ENCODE results near the gene ERC1.

GRCh38 chr12:1167784-1168183 lies 176.8 kb downstream of the ERC1 start:
- TF ChIP-seq CTCF (IDR thresholded peaks at IDR 0.05; ENCODE audit: low read depth, low read length) (no peak), MYC (IDR thresholded peaks at IDR 0.05; ENCODE audit: low read depth, low read length) (no peak), POLR2A (IDR thresholded peaks at IDR 0.05; ENCODE audit: extremely low read depth, insufficient read length) (no peak)

Data from NB4 (cell line).